ENCODE data around the gene DNAAF3. TPM values are rescaled to one million over a fixed set of nuclear protein-coding genes. Genes with fewer than 3 reads are reported as not detected.

Gene DNAAF3
- not detected for total RNA-seq
- polyA plus RNA-seq, result not detected

DNA sequence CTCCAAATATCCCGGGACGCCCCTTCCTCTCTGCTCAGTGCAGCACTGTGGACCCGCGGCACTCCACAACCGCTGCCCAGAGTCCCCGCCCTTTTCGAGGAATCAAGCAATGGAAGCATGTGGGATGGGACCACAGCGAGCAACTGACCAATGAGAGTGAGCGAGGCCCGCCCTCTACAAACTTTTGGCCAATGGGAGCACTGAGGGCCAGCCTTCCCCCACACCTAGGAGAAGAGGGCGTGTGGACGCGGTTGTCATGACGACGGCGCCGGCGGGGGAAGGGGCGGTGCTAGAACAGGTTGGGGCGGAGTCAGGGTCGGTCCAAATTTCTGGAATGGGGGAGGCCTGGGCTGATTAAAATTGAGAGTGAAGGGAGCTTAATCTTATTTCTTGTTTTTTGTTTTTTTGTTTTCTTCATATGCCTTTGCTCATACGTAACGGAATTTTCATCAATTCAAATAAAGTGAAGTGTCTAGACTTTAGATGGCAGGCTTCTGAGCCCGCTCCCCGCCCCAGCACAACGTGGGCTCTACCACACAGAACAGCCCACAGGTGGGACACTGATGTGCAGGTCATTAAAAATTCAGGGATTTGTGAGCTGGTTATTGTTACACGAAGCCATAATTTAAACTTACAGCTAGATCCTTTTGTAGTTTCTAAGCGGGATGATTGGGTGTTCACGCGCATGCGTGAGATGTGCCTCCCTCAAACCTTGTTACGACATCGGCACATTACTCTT is at the start of gene DNAAF3:
DNAAF3 (minus strand) TSS at position 84 of the 739 bp plus-strand sequence. CDS start 200 bp downstream, outside the sequence.
- Mint-ChIP-seq H3K9me3 (peaks cover 0 to 7% (median 4%) of the 10 kb centered on the region in 7 donors), H3K4me1 (peaks cover 0 to 19% (median 9%) of the 10 kb centered on the region in 4 donors), H3K4me3 (peak within 1 kb of the TSS; percentile 16 to 88 (median 50)), H3K36me3 (peaks cover 5% of the 10 kb centered on the region), H3K27ac (peak within 1 kb of the TSS in 2 of 3 donors; percentile 48 to 59), H3K27me3 (peaks cover 78% of the 10 kb centered on the region)
- Histone ChIP-seq H3K27me3 (ENCODE audit: control insufficient read depth, insufficient read depth, low read length) (peaks cover 21% of the 10 kb centered on the region), H3K9me3 (ENCODE audit: control insufficient read depth in 2 of 2, low read length in 2 of 2) (no peaks in the 10 kb centered on the region), H3K4me1 (ENCODE audit: control insufficient read depth, insufficient read depth, low read length, poor library complexity, severe bottlenecking) (peaks cover 12% of the 10 kb centered on the region), H3K27ac (ENCODE audit: insufficient read depth, low read length, poor library complexity, severe bottlenecking) (no peak within 1 kb of the TSS), H3K4me3 (ENCODE audit: low read depth, low read length) (no peak within 1 kb of the TSS), H3K36me3 (ENCODE audit: control insufficient read depth, insufficient read depth, low read length) (no peaks in the 10 kb centered on the region)
- ATAC-seq (ENCODE audit: low read depth in 2 of 2) (peak; percentile 42 to 50), DNase-seq (peak in 2 of 3 donors; percentile 45 to 74)

GRCh38 chr19:55213547-55213946 is 47.1 kb upstream of the DNAAF3 start:
- DNase-seq (no peak), ATAC-seq (ENCODE audit: low read depth in 2 of 2) (no peak)
- Histone ChIP-seq H3K4me1 (ENCODE audit: control insufficient read depth, insufficient read depth, low read length, poor library complexity, severe bottlenecking) (peaks cover 3% of the 10 kb centered on the region), H3K27me3 (ENCODE audit: control insufficient read depth, insufficient read depth, low read length) (peaks cover 3% of the 10 kb centered on the region), H3K9me3 (ENCODE audit: control insufficient read depth in 2 of 2, low read length in 2 of 2) (peaks cover 5 to 9% of the 10 kb centered on the region in 2 experiments), H3K36me3 (ENCODE audit: control insufficient read depth, insufficient read depth, low read length) (no peaks in the 10 kb centered on the region), H3K27ac (ENCODE audit: insufficient read depth, low read length, poor library complexity, severe bottlenecking) (no peak overlapping the region), H3K4me3 (ENCODE audit: low read depth, low read length) (no peak overlapping the region)
- H3K4me3 Mint-ChIP-seq, result no peak overlapping the region
- peaks cover 26% of the 10 kb centered on the region for H3K27me3 Mint-ChIP-seq
- H3K36me3 Mint-ChIP-seq, result peaks cover 5% of the 10 kb centered on the region
- H3K4me1 Mint-ChIP-seq, result peaks cover 0 to 15% (median 8%) of the 10 kb centered on the region in 4 donors
- peaks cover 0 to 16% (median 5%) of the 10 kb centered on the region in 7 donors for H3K9me3 Mint-ChIP-seq
- no peak overlapping the region for H3K27ac Mint-ChIP-seq

GRCh38 chr19:55212447-55212846 is 46.0 kb upstream of the DNAAF3 start:
- ATAC-seq (ENCODE audit: low read depth in 2 of 2) (peak in 1 of 2 donors; percentile 43), DNase-seq (peak in 2 of 3 donors; percentile 32 to 61)
- Histone ChIP-seq H3K27me3 (ENCODE audit: control insufficient read depth, insufficient read depth, low read length) (peaks cover 3% of the 10 kb centered on the region), H3K4me3 (ENCODE audit: low read depth, low read length) (no peak overlapping the region), H3K27ac (ENCODE audit: insufficient read depth, low read length, poor library complexity, severe bottlenecking) (no peak overlapping the region), H3K36me3 (ENCODE audit: control insufficient read depth, insufficient read depth, low read length) (no peaks in the 10 kb centered on the region), H3K9me3 (ENCODE audit: control insufficient read depth in 2 of 2, low read length in 2 of 2) (peaks cover 5 to 9% of the 10 kb centered on the region in 2 experiments), H3K4me1 (ENCODE audit: control insufficient read depth, insufficient read depth, low read length, poor library complexity, severe bottlenecking) (peaks cover 3% of the 10 kb centered on the region)
- H3K27ac Mint-ChIP-seq, result peak overlapping the region in 1 of 3 donors; percentile 43
- peak overlapping the region in 1 of 4 donors; percentile 16 for H3K4me3 Mint-ChIP-seq
- peaks cover 0 to 15% (median 8%) of the 10 kb centered on the region in 4 donors for H3K4me1 Mint-ChIP-seq
- peaks cover 22% of the 10 kb centered on the region for H3K27me3 Mint-ChIP-seq
- H3K9me3 Mint-ChIP-seq, result peaks cover 0 to 16% (median 5%) of the 10 kb centered on the region in 7 donors
- H3K36me3 Mint-ChIP-seq, result peaks cover 5% of the 10 kb centered on the region

DNA sequence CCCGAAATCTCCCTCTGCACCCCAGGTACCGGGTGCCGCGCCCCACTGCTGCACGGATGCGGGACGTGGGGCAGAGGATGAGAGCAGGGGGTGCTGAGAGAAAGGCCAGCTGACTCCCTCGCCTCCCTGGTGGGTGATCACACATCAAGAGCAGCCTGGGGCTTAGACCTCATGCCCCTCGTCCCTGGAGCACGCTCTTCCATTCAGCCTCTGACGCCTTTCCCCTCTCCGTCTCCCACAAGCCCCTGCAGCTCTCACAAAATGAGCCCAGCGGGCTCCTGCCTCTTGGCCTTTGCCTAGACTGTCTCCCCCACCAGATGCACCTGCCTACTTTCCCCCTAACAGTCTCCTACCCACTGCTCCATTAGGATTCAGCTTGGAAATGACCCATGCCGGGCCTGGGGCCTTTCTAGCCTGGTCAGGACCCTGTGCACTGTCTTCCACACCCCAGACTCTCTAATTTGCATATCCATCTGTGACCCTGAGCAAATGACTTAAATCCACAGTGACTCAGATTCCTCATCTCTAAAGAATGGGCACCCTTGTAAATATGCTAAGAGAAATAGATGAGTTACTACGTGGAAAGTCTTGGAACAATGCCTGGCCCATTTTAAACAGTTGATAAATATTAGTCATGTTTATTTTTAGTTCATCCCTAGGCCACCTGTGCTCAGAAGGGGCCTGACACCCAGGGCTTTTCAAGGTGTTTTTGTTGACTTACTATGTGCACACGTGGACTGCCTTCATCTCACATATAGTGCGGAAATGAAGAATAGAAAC is 43.5 kb upstream of the DNAAF3 start:
- Histone ChIP-seq H3K27ac (ENCODE audit: insufficient read depth, low read length, poor library complexity, severe bottlenecking) (no peak overlapping the region), H3K9me3 (ENCODE audit: control insufficient read depth in 2 of 2, low read length in 2 of 2) (peaks cover 5 to 9% of the 10 kb centered on the region in 2 experiments), H3K4me3 (ENCODE audit: low read depth, low read length) (no peak overlapping the region), H3K4me1 (ENCODE audit: control insufficient read depth, insufficient read depth, low read length, poor library complexity, severe bottlenecking) (no peaks in the 10 kb centered on the region), H3K27me3 (ENCODE audit: control insufficient read depth, insufficient read depth, low read length) (no peaks in the 10 kb centered on the region), H3K36me3 (ENCODE audit: control insufficient read depth, insufficient read depth, low read length) (no peaks in the 10 kb centered on the region)
- H3K36me3 Mint-ChIP-seq, result peaks cover 5% of the 10 kb centered on the region
- no peaks in the 10 kb centered on the region for H3K4me1 Mint-ChIP-seq
- DNase-seq (no peak), ATAC-seq (ENCODE audit: low read depth in 2 of 2) (no peak)
- peaks cover 0 to 12% (median 4%) of the 10 kb centered on the region in 7 donors for H3K9me3 Mint-ChIP-seq
- peak overlapping the region in 1 of 4 donors; percentile 10 for H3K4me3 Mint-ChIP-seq
- peak overlapping the region in 1 of 3 donors; percentile 96 for H3K27ac Mint-ChIP-seq
- peaks cover 32% of the 10 kb centered on the region for H3K27me3 Mint-ChIP-seq

DNA sequence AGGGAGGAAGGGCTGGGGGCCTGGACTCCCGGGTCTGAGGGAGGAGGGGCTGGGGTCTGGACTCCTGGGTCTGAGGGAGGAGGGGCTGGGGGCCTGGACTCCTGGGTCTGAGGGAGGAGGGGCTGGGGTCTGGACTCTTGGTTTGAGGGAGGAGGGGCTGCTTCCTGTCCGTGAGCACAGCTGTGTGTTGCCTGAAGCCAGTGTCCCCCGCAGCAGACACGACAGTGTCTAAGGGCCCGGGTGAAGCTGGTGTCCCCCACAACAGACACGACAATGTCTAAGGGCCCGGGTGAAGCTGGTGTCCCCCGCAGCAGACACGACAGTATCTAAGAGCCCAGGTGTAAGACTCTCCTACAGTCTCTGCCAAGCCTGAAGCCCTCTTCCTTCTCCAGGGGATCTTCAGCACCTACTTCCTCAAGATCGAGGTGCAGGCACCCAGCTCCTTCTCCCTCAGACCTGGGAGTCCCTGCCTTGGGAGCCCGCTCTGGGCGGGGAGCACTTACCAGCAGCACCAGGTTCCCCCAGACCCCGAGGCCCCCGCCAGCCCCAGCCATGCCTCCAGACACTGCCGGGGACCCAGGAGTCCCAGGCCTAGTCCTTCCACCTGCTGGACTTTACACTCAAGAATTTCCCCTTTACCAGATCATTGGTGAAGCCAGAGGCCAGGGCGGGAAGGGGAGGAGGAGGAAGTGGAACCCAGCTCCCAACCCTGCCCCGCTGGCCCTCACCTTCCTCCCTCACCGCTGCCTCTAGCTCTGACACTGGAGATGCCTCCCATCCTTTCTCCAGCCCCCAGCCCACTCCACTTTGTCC is 42.7 kb upstream of the DNAAF3 start, which contains the start of gene PTPRH:
PTPRH (minus strand) TSS at position 622 of the 813 bp plus-strand sequence; CDS start at position 554, 68 bp downstream.
- Mint-ChIP-seq H3K27me3 (peaks cover 37% of the 10 kb centered on the region), H3K4me1 (no peaks in the 10 kb centered on the region), H3K9me3 (peaks cover 0 to 10% (median 4%) of the 10 kb centered on the region in 7 donors), H3K4me3 (peak within 1 kb of the TSS in 1 of 4 donors; percentile 10), H3K27ac (peak within 1 kb of the TSS in 1 of 3 donors; percentile 96), H3K36me3 (peaks cover 5% of the 10 kb centered on the region)
- H3K9me3 ChIP-seq (ENCODE audit: control insufficient read depth in 2 of 2, low read length in 2 of 2), result peaks cover 5 to 9% of the 10 kb centered on the region in 2 experiments
- no peaks in the 10 kb centered on the region for H3K36me3 ChIP-seq (ENCODE audit: control insufficient read depth, insufficient read depth, low read length)
- ATAC-seq (ENCODE audit: low read depth in 2 of 2) (no peak), DNase-seq (no peak)
- no peaks in the 10 kb centered on the region for H3K4me1 ChIP-seq (ENCODE audit: control insufficient read depth, insufficient read depth, low read length, poor library complexity, severe bottlenecking)
- H3K27me3 ChIP-seq (ENCODE audit: control insufficient read depth, insufficient read depth, low read length), result no peaks in the 10 kb centered on the region
- no peak within 1 kb of the TSS for H3K27ac ChIP-seq (ENCODE audit: insufficient read depth, low read length, poor library complexity, severe bottlenecking)
- no peak within 1 kb of the TSS for H3K4me3 ChIP-seq (ENCODE audit: low read depth, low read length)

DNA sequence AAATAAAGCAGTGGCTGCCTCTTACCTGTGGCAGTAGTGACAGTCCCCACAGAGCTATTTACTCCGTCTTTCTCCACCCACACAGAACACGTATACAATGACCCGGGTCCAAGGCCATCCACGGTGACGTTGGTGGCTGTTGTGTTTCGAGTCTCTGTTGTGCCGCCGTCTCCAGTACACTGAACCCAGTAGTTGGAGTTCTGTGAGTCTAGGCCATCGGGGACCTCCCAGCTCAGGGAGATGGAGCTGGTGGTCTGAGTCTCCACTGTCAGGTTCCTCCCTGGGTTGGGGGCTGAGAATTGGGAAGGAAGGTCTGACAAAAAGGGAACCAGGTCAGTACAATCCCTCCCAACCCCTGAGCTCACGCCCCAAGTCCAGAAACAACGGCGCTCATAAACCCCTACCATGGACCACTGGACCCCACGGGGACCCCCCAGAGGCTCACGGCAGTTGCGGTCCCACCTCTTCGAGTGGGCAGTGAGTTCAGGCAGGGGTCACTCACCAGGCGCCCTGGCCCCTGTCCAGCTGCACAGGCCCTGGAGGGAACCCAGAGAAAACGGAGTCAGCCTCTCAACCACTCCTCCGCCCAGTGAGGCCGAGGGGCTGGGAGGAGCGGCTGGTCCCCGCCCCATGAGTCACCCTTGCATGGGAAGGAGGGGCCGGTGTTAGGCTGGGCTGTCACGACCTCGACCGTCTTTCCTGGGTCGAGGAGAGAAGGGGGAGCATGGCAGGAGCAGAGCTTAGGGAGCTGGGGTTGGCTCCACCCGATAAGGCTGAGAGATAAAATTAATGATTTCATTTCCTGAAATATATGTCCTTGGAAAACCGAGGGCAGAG is 40.5 kb upstream of the DNAAF3 start:
- Histone ChIP-seq H3K4me3 (ENCODE audit: low read depth, low read length) (no peak overlapping the region), H3K27me3 (ENCODE audit: control insufficient read depth, insufficient read depth, low read length) (no peaks in the 10 kb centered on the region), H3K27ac (ENCODE audit: insufficient read depth, low read length, poor library complexity, severe bottlenecking) (no peak overlapping the region), H3K36me3 (ENCODE audit: control insufficient read depth, insufficient read depth, low read length) (no peaks in the 10 kb centered on the region), H3K9me3 (ENCODE audit: control insufficient read depth in 2 of 2, low read length in 2 of 2) (no peaks in the 10 kb centered on the region), H3K4me1 (ENCODE audit: control insufficient read depth, insufficient read depth, low read length, poor library complexity, severe bottlenecking) (no peaks in the 10 kb centered on the region)
- H3K9me3 Mint-ChIP-seq, result peaks cover 0 to 4% (median 0%) of the 10 kb centered on the region in 7 donors
- ATAC-seq (ENCODE audit: low read depth in 2 of 2) (peak in 1 of 2 donors; percentile 55), DNase-seq (peak in 1 of 3 donors; percentile 25)
- H3K36me3 Mint-ChIP-seq, result no peaks in the 10 kb centered on the region
- peaks cover 43% of the 10 kb centered on the region for H3K27me3 Mint-ChIP-seq
- H3K27ac Mint-ChIP-seq, result peak overlapping the region in 2 of 3 donors; percentile 58 to 66
- H3K4me1 Mint-ChIP-seq, result no peaks in the 10 kb centered on the region
- H3K4me3 Mint-ChIP-seq, result no peak overlapping the region

Data from CD4-positive, CD25-positive, alpha-beta regulatory T cell (primary cell).